ENCODE measurements around the gene SEC14L6.
"Not testable (repeated sequence)": the region's sequence is repeated elsewhere in the genome, so short reads cannot be mapped to it uniquely, and the experiment has no call there.

Gene SEC14L6

DNA sequence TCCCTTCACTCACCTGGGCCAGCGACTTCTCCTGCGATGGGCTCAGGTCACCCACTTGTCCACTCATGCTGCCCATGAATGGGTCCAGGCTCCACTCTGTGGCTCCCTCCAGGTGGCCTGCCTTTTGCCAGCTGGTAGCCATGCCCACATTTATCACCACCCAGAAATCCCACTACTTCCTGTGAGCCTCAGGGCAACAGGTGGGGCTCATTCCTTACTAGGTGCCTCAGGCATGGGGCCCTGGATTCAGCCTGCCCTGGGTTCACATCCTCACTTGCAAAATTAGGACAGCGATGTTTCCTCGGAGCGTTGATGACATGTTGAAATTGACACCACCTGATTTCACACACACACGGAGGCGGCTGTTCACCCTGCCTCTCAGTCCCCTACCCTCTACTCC, at the start of gene SEC14L6:
Gene SEC14L6, minus strand, starts transcription at position 126 of the 400 bp plus-strand sequence. Its CDS starts 59 bp downstream, at position 67.
- H3K79me2 ChIP-seq (ENCODE audit: low read length) = no peaks in the 10 kb centered on the region
- H3K4me1 ChIP-seq (ENCODE audit: low read length) = no peaks in the 10 kb centered on the region
- H3K9me2 ChIP-seq (replicated peaks; ENCODE audit: insufficient read depth, low read length) = no peaks in the 10 kb centered on the region
- TF ChIP-seq CTCF (IDR thresholded peaks at IDR 0.05; ENCODE audit: low read length) = no peak
- TF ChIP-seq EZH2phosphoT487 (IDR thresholded peaks at IDR 0.05; ENCODE audit: low read length) = no peak
- no peak for TF ChIP-seq EZH2 (optimal IDR thresholded peaks at IDR 0.05; ENCODE audit: low read depth, low read length)
- H3K4me2 ChIP-seq (ENCODE audit: low read depth, low read length) = no peak within 1 kb of the TSS
- H3F3A ChIP-seq (ENCODE audit: insufficient read depth, low read length) = no peaks in the 10 kb centered on the region
- peaks cover 62% of the 10 kb centered on the region for H3K27me3 ChIP-seq (replicated peaks; ENCODE audit: insufficient read depth, low read length)
- no peaks in the 10 kb centered on the region for H3K36me3 ChIP-seq (replicated peaks; ENCODE audit: insufficient read depth, low read length)
- H4K20me1 ChIP-seq (ENCODE audit: insufficient read depth, low read length) = no peaks in the 10 kb centered on the region
- no peak within 1 kb of the TSS for H2AFZ ChIP-seq (ENCODE audit: low read length)
- no peak within 1 kb of the TSS for H3K27ac ChIP-seq (ENCODE audit: low read length)
- no peak within 1 kb of the TSS for H3K9ac ChIP-seq (ENCODE audit: low read length)
- DNase-seq = no peak
- H3K9me3 ChIP-seq (replicated peaks; ENCODE audit: insufficient read depth, low read length) = no peaks in the 10 kb centered on the region
- H3K4me3 ChIP-seq (ENCODE audit: low read length) = no peak within 1 kb of the TSS

GRCh38 chr22:30596199-30596598, 49.7 kb upstream of the SEC14L6 start:
- no peak overlapping the region for H3K4me3 ChIP-seq (ENCODE audit: low read length)
- H3K27me3 ChIP-seq (replicated peaks; ENCODE audit: insufficient read depth, low read length) = peaks cover 28% of the 10 kb centered on the region
- peaks cover 6% of the 10 kb centered on the region for H3K79me2 ChIP-seq (ENCODE audit: low read length)
- H3K4me1 ChIP-seq (ENCODE audit: low read length) = no peaks in the 10 kb centered on the region
- no peaks in the 10 kb centered on the region for H3K9me2 ChIP-seq (replicated peaks; ENCODE audit: insufficient read depth, low read length)
- no peaks in the 10 kb centered on the region for H3K36me3 ChIP-seq (replicated peaks; ENCODE audit: insufficient read depth, low read length)
- no peak overlapping the region for H2AFZ ChIP-seq (ENCODE audit: low read length)
- no peaks in the 10 kb centered on the region for H4K20me1 ChIP-seq (ENCODE audit: insufficient read depth, low read length)
- H3K27ac ChIP-seq (ENCODE audit: low read length) = no peak overlapping the region
- no peak overlapping the region for H3K9ac ChIP-seq (ENCODE audit: low read length)
- H3F3A ChIP-seq (ENCODE audit: insufficient read depth, low read length) = no peaks in the 10 kb centered on the region
- H3K9me3 ChIP-seq (replicated peaks; ENCODE audit: insufficient read depth, low read length) = no peaks in the 10 kb centered on the region
- TF ChIP-seq EZH2phosphoT487 (IDR thresholded peaks at IDR 0.05; ENCODE audit: low read length) (no peak), EZH2 (optimal IDR thresholded peaks at IDR 0.05; ENCODE audit: low read depth, low read length) (no peak), CTCF (IDR thresholded peaks at IDR 0.05; ENCODE audit: low read length) (no peak)
- H3K4me2 ChIP-seq (ENCODE audit: low read depth, low read length) = no peak overlapping the region
- DNase-seq = no peak

- H3K9ac ChIP-seq (ENCODE audit: low read length); H3K9me2 ChIP-seq (replicated peaks; ENCODE audit: insufficient read depth, low read length); H3K36me3 ChIP-seq (replicated peaks; ENCODE audit: insufficient read depth, low read length); H3K27ac ChIP-seq (ENCODE audit: low read length); H3F3A ChIP-seq (ENCODE audit: insufficient read depth, low read length); H4K20me1 ChIP-seq (ENCODE audit: insufficient read depth, low read length); H2AFZ ChIP-seq (ENCODE audit: low read length); H3K9me3 ChIP-seq (replicated peaks; ENCODE audit: insufficient read depth, low read length); DNase-seq: not testable (repeated sequence)
- H3K79me2 ChIP-seq (ENCODE audit: low read length) = peaks cover 37% of the 10 kb centered on the region
- H3K4me1 ChIP-seq (ENCODE audit: low read length) = 0 out of 2 replicates have a peak, but pooled peaks cover 10% of the 10 kb centered on the region
- H3K4me2 ChIP-seq (ENCODE audit: low read depth, low read length) = peak overlapping the region; percentile 77; the same call in 1 of the 2 replicates
- peak overlapping the region; percentile 15; the same call in 1 of the 2 replicates for H3K4me3 ChIP-seq (ENCODE audit: low read length)
- H3K27me3 ChIP-seq (replicated peaks; ENCODE audit: insufficient read depth, low read length) = peaks cover 28% of the 10 kb centered on the region
Observed at GRCh38 chr22:30592360-30592713, 45.8 kb upstream of the SEC14L6 start.

- Histone ChIP-seq H3K9ac (ENCODE audit: low read length) (peak within 1 kb of the TSS; percentile 91), H3K9me3 (replicated peaks; ENCODE audit: insufficient read depth, low read length) (no peaks in the 10 kb centered on the region), H3K4me1 (ENCODE audit: low read length) (0 out of 2 replicates have a peak, but pooled peaks cover 10% of the 10 kb centered on the region), H3K27ac (ENCODE audit: low read length) (peak within 1 kb of the TSS; percentile 65; the same call in 1 of the 2 replicates), H2AFZ (ENCODE audit: low read length) (peak within 1 kb of the TSS; percentile 22), H4K20me1 (ENCODE audit: insufficient read depth, low read length) (no peaks in the 10 kb centered on the region), H3K27me3 (replicated peaks; ENCODE audit: insufficient read depth, low read length) (peaks cover 28% of the 10 kb centered on the region), H3K79me2 (ENCODE audit: low read length) (peaks cover 37% of the 10 kb centered on the region), H3F3A (ENCODE audit: insufficient read depth, low read length) (no peaks in the 10 kb centered on the region), H3K36me3 (replicated peaks; ENCODE audit: insufficient read depth, low read length) (peaks cover 9% of the 10 kb centered on the region; the same call in 1 of the 2 replicates), H3K9me2 (replicated peaks; ENCODE audit: insufficient read depth, low read length) (no peaks in the 10 kb centered on the region), H3K4me2 (ENCODE audit: low read depth, low read length) (peak within 1 kb of the TSS; percentile 77), H3K4me3 (ENCODE audit: low read length) (peak within 1 kb of the TSS; percentile 95)
- DNase-seq = peak; percentile 99
- TF ChIP-seq EZH2phosphoT487 (IDR thresholded peaks at IDR 0.05; ENCODE audit: low read length) (no peak), EZH2 (optimal IDR thresholded peaks at IDR 0.05; ENCODE audit: low read depth, low read length) (no peak), CTCF (IDR thresholded peaks at IDR 0.05; ENCODE audit: low read length) (no peak)
Observed at GRCh38 chr22:30591588-30592359, 45.2 kb upstream of the SEC14L6 start, which contains the start of gene PES1. PES1 (minus strand) TSS chr22:30591910; CDS start chr22:30591833, 77 bp downstream.
